HG03045 (cell line): ENCODE measurements around the gene ZSCAN25.
"Not testable (repeated sequence)": the region's sequence is repeated elsewhere in the genome, so short reads cannot be mapped to it uniquely, and the experiment has no call there.

Source experiments
- ATAC-seq: cut with Tn5 transposase; IDR thresholded peaks from one replicate; pipeline ENCODE4 v1.9.1; 2021; ENCODE audit warnings: mild to moderate bottlenecking, moderate library complexity; ENCODE audit not compliant: unreplicated experiment

ZSCAN25 gene

DNA sequence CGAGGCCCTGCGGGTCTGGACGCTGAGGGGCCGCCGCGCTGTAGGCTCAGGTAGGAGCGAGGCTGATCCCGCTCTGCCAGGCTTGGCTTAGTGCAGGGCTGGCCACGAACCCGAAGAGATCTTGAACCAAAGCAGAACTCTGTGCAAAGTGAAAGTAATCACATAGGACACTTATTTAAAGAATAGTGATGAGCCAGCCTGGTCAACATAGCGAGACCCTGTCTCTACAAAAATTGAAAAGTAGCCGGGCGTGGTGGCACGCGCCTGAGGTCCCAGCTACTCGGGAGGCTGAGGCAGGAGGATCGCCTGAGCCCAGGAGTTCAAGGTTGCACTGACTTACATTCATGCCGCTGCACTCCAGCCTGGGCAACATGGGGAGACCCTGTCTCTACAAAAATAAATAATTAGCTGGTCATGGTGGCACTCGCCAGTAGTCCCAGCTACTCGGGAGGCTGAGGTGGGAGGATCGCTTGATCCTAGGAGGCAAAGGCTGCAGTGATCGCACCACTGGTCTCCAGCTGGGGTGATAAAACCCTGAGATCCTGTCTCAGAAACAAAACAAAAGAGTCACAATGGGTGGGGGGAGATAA lies 541 bp downstream of the ZSCAN25 start:
- no peak for ATAC-seq

DNA sequence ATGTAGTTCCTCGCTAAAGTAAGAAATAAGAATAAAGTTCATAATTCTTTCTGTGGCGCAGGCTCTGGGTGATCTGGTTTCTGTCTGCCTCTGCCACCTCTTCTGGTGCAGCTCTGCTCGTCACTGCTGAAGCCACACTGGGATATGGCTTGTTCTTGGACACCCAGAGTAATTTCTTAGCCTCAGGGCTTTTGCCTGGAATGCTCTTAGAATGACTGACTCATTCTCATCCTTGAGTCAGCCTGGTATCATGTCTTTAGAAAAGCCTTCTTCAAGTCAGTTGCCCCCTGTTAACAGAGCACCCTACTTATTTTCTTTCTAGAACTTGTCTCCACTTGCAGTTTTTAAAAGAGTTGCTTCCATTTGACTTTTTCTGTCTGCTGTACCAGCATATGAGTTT lies 2.0 kb downstream of the ZSCAN25 start:
- ATAC-seq = no peak

DNA sequence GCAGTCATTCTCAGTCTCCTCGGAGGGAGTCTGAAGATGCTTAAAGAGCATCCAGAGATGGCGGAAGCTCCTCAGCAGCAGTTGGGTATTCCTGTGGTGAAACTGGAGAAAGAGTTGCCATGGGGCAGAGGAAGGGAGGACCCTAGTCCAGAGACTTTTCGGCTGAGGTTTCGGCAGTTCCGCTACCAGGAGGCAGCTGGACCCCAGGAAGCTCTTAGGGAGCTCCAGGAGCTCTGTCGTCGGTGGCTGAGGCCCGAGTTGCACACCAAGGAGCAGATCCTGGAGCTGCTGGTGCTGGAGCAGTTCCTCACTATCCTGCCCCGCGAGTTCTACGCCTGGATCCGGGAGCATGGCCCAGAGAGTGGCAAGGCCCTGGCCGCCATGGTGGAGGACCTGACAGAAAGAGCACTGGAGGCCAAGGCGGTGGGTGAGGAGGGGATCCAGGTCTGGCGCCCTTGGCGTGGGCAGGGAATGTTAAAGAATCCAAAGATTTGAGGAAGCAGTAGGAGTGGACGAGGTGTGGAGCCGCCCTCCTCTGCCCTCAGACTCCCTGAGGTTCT lies 2.9 kb downstream of the ZSCAN25 start:
- ATAC-seq = no peak

DNA sequence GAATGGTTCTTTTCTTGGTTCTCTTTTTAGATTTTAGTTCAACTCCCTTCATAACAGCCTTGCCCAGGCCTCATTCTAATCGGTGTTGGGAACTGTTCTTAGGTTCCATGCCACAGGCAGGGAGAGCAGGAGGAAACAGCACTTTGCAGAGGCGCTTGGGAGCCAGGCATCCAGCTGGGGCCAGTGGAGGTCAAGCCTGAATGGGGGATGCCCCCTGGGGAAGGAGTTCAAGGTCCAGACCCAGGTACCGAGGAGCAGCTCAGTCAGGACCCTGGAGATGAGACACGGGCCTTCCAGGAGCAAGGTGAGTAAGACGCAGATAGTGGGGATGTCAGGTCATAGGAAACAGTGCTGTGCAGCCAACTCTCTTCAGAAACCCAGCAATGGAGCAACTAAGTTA lies 4.5 kb downstream of the ZSCAN25 start:
- ATAC-seq = no peak

DNA sequence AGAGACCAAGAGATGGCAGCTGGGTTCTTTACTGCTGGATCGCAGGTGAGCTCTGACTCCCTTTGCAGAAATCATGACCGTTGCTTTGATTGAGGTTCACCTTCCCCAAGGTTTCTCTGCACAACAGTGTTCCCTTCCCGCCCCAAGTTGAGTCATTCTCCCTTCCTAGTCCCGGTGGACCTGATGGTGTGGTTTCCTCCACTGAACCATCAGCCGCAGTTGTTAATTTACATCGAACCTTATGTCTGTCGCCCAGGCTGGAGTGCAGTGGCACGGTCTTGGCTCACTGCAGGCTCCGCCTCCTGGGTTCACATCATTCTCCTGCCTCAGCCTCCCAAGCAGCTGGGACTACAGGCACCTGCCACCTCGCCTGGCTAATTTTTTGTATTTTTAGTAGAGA lies 5.8 kb downstream of the ZSCAN25 start:
- ATAC-seq = no peak

DNA sequence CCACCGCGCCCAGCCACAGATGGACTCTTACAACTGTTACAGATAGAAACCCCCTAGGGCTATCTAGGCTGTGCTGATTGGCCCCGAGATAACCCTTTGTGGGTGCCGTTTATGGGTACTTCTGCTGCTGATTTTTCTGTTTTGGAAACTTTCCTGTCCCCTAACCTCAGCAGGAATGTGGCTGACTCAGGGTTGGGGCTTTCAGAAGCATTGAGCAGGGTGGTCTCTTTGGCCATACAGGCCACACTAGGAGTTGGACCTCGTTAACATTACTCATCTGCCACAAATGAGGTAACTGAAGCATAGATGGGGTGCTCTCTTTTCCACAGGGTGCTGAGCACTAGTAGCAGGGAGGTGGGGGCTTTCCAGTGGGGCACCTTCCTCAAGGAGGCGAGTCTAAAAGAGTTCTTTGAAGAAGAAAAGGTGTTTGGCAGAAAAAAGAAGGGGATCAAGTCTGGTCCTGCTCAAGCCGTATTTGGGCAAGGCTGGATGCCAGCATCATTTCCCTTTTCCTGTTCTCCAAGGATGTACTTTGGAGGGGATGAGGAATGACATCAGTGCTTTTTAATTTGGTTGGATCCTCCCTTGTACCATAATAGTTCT lies 6.4 kb downstream of the ZSCAN25 start:
- no peak for ATAC-seq

DNA sequence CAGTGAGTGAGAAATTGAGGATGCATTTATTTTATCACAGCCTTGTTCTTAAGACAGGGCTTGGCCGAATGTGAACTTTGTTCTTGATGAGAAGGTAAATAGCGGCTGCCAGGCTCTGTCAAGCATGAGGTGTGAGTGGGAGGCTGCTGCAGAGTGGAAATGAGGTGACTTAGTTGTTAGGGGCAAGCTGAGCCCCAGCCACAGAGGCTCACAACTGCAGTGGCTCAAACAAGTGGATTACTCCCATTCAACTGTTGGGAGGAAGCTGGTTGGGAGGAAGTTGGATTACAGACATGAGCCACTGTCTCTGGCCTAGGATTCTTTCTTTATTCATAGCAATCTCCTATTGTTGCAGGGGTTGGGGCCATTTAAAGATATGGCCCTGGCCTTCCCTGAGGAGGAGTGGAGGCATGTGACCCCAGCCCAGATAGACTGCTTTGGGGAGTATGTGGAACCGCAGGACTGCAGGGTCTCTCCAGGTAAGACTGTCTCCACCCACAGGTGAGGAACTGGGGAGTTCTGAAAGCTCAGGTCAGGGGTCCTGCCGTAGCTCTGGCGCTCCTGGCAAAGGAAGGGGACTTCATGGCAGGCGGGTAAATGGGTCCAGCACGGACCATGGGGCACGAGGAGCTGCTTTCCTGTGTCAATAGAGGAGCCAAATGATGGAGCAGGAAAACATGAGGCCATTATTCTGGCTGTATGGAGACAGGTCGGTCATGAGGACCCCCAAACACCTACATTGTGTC lies 7.1 kb downstream of the ZSCAN25 start:
- no peak for ATAC-seq

DNA sequence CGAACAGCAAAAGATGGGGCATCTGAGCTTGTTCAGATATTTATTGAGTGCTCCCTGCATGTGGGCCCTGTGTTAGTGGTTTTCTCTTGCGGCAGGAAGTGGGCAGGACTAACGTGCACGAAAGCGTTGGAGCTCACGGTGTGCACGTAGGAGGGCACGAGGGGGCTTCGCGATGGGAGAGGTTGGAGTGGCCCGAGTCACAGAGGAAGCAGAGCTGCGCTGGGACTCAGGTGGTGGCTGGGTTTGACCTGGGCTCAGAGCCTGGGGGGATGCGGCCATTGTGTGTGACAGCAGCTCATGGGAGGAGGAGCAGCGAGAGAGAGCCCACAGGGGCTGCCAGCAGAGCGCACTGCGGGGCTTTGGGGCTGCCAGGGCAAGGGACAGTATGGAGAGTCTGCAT lies 7.7 kb downstream of the ZSCAN25 start:
- ATAC-seq = no peak

DNA sequence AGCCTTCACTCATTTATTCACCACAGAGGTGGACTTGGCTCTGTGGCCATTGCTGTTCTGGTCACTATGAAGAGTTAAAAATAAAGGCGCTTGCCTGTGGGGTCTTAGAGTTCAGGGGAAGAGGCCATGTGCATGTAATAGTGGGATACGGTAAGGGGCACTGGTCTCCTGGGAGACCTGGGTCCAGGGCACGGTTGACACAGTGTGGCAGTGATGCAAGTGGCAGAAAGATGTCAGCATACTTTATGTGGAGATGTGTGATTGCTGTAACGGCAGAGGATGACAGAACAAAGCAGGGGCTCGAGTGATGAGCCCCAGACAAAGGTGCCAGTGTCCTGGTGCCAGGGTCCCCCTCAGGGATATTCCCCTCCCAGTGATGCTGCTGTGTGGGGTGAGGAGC lies 8.6 kb downstream of the ZSCAN25 start:
- ATAC-seq = no peak

DNA sequence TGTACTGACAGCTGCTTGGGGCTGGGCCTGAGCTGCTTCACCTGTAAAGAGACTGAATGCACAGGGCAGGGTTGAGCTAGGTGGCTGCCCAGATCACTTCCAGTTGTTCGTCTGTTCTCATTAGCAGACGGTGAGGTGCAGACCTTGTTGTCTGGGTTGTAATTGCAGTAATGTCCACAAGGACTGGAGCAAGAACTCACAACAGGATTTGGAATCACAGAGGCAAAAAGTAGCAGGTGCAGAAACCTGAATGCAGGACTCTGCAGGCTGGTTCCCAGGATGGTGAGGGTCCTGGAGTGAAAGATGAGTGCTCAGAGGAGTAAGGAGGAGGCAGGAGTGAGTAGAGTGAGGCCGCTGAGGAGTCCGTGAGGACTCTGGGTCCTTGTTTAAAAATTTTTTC lies 9.2 kb downstream of the ZSCAN25 start:
- ATAC-seq = no peak

DNA sequence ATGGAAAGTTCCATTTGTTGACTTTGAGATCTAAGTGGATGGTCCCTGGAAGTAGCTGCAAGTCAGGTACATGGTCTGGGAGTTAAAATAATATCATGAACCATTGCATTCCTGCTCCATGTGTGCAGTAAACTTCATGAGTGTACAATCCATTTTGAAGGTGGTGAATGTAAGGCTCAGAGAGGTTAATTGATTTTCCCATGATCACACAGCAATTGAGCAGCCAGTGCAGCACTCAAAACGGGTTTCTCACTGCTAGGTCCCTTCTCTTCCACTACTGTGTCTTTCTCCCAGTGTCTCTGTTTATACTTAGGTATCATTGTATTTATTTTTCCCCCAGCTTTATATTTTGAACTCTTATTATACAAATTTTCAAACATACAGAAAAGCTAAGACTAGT lies 9.9 kb downstream of the ZSCAN25 start:
- no peak for ATAC-seq

DNA sequence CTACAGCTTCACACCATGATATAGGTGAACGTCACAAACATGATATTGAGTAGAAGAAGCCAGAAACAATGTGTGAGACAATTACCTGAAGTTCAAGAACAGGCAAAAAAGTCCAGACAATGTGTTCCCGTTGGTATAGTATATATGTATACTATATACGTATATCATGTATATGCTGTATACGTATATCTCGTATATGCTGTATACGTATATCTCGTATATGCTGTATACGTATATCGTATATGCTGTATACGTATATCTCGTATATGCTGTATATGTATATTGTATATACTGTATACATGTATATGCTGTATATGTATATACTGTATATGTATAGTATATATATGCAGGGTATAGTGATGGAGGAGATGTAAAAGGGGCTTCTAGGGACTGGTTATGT lies 10.8 kb downstream of the ZSCAN25 start:
- ATAC-seq = no peak

DNA sequence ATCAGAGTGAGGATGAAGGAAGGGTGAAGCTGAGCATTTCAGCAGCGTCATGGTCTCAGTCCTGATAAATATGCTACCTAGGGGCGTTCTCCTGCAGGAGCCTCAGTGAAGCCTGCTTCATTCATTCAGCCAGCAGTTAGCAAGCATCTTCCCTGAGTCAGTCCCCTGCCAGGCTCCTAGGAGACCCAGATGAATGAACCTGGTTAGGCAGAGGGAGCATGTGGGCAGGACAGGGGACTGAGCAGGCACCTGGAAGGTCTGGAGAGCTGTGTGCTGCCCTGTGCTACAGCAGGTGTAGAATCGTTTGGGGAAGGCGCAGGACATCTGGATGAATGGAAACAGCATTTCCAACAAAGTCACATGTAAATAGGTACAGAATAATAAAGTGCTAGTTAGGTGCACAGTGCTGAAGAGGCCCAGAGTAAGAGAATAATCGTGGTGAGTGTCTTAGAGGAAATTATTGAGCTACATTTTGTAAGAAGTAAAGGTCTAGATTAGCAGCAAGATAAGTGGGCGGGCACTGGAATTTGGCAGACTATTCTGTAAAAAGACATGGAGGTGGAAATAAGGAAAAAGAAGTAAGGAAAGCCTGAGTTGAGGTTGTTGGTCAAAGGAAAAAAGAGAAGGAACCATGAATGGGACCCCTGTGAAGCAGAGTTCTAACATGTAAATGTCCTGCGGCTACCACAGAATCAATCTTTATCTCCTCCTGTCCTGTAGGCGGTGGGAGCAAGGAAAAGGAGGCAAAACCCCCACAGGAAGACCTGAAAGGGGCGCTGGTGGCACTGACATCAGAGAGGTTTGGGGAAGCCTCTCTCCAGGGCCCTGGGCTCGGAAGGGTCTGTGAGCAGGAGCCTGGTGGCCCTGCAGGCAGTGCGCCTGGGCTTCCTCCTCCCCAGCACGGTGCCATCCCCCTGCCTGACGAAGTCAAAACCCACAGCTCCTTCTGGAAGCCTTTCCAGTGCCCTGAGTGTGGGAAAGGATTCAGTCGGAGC lies 12.0 kb downstream of the ZSCAN25 start:
- ATAC-seq = no peak

DNA sequence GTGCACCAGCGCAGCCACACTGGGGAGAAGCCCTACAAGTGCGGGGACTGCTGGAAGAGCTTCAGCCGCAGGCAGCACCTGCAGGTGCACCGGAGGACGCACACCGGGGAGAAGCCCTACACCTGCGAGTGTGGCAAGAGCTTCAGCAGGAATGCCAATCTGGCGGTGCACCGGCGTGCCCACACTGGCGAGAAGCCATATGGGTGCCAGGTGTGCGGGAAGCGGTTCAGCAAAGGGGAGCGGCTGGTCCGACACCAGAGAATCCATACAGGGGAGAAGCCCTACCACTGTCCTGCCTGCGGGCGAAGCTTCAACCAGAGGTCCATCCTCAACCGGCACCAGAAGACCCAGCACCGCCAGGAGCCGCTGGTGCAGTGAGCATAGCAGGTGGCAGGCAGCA lies 12.9 kb downstream of the ZSCAN25 start:
- ATAC-seq = no peak

DNA sequence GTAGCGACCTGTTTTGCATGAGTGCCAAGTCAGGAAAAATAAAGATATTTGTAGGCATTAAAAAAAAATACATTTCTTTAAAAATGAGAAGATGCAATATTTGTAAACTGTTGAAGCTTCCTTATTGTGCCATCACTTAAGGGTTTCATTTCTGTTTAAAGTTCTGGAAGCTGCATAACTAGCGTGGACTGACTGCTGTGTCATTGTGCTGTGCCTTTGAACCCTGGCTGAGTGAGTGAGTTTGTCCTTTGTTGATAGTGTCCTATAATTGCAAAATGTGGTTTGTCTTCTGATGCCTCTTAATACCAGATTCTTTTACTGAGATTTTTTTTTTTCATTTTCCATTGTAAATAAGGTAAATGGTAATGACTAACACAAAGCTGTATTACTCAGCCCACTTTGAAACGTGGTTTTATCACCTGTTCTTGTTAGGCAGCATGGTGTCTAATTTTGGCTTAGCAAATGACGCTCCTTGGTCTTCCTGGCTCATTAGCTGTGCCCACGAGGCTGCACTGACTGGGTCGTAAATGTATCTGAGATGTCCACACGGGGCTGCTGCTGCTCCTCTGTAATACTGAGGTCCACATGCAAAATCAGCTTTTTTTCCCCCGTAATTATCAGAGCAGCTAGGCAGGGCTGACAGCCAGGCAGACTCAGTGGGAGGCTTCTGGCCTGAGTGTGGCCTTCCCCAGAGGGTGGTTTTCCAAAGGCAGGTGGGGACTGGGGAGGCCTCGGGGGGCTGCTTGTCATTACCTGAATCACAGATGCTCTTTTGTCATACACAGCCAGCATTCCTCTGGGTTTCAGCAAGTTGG lies 14.8 kb downstream of the ZSCAN25 start:
- ATAC-seq = no peak

DNA sequence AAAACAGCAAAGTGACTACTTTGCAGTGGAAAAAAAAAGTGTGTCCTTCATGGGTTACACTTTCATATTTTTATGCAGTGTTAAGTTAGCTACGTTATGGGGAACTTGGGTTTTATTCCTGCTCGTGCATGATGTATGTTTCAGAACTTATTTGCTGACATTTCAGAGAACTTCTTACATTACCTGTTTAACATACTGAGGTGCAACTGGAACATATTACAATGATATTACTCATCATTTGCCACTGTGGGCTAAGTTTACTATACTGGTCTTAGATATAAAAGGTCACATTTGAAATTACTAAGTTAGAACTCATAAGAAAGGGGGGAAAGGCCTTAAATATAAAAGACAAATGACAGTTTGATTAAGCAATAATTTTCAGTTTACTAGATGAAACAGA lies 20.7 kb downstream of the ZSCAN25 start:
- not testable (repeated sequence) for ATAC-seq

DNA sequence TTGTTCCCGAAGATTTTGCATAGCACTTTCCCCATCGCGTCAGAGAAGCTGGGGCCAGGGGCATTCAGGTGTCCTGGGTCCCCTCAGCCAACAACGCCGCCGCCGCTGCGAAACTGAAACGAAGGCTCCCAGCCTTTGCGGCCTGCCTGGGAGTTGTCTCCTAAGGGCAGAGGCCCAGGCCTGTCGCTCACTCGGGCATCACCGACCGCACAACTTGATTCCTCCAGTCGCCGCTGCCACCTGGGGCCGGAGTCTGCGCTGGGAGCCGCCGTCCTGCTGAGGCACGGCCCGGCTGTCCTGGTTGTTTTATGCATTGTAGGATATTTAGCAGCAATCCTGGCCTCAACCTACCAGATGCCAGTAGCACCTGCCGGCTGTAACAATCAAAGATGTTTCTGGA lies 22.0 kb downstream of the ZSCAN25 start:
- ATAC-seq = no peak

DNA sequence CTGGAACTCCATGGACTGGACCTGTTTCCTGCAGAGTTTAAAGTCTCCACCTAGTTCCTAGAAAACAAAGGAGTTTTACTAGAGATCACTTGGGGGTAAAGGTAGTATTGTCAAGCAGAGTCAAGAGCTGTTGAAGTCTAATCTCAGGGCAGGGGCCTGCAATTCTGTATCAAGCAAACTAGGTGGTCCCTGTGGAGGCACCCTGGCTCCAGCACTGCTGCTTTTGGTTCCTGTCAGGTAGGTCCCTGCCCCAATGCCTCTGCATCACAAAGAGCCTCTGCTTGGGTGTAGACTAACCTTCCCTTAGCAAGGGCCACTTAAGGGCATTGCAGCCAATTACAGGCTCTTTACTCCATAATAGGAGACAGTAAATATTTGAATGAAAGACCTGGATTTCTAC lies 22.5 kb downstream of the ZSCAN25 start:
- ATAC-seq = no peak

DNA sequence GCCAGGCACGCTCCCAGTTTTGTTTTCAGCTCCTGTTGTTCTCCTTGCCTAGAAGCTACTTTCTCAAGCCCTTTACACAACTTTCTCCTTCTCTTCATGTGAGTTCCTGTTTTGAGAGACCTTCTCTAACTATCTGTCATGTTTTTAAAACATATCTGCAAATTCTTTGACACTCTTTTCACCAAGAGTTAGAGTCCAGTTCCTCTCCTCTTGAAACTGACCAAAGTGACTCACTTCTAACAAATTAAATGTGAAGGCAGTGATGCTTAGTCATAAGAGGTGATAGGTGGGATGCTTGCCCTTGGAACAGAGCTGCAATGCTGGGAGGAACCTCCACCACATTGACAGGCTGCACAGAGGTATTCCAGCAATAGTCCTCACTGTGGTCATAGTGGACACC lies 25.3 kb downstream of the ZSCAN25 start:
- no peak for ATAC-seq

DNA sequence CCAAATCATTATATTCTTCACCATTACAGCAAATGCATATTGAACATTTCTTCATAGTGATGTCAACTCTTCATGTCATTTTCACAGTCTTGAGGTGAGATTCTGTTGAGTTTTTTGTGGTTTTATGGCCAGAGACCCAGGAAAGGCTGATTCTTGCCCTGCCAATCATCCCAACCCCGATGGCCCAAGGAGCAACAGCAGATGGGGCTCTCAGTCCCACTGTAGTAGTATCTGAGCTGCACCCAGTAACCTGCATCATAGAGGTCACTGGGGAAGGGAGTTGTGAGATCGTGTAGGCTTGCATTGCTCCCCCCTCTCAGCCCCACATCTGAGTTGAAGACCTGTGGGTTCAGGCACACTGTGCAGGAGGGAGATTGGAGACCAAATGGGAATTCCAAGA lies 26.7 kb downstream of the ZSCAN25 start:
- ATAC-seq = no peak
